ENCODE data around the gene AFF3. TPM values are rescaled to one million over a fixed set of nuclear protein-coding genes. Genes with fewer than 3 reads are reported as not detected.
A peak's percentile ranks its signal among the peaks of the same experiment; 100 is the strongest.

The AFF3 gene
- total RNA-seq, 2 experiments from 2014 or later = 2.6 to 2.9 TPM

DNA sequence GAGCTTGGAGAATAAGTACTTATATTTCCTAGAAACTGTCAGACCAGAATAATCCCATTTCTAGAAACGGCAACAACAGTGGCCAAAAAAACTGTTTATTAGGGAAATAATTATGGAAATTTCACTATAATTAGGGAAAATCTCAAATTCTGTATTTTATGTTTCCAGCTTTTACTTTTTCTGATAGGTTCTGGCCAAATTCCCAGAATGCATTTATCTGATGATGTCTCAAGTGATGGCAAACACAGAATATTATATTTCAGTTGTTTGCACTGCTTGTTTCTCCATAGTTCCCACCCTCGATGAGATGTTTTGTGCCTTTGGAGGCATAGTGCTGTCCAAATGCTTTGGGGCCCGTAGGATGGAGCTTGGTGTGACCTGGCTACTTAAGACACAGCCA lies 66.9 kb downstream of the AFF3 start:
- Mint-ChIP-seq H3K9me3 (no peaks in the 10 kb centered on the region), H3K4me3 (no peak overlapping the region), H3K36me3 (no peaks in the 10 kb centered on the region), H3K27me3 (peaks cover 26% of the 10 kb centered on the region), H3K4me1 (peaks cover 10% of the 10 kb centered on the region), H3K27ac (no peak overlapping the region)
- no peak for DNase-seq

- Mint-ChIP-seq H3K4me3 (no peak overlapping the region), H3K4me1 (peaks cover 22% of the 10 kb centered on the region), H3K27me3 (peaks cover 47% of the 10 kb centered on the region)
Measured at GRCh38 chr2:100073110-100073509, 69.3 kb downstream of the AFF3 start.

DNA sequence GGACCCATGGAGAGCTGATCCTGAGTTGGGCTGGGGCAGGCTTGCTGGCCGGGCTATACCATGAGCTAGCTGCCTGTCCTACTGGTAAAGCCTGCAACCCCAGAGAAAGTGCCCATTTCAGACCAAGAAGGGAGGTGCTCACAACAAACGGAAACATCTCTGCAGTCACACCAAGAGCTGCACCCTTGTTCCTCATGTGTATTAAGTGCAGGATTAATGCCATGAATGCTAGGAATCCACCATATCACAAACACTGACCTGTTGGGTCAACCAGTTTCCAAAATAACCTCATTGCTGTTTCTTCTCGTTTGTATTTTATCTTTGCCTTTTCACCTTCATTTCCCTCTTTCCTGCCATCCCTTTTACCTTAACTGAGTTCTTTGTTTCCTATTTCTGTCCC lies 69.9 kb downstream of the AFF3 start:
- no peak for DNase-seq
- Mint-ChIP-seq H3K36me3 (no peaks in the 10 kb centered on the region), H3K9me3 (no peaks in the 10 kb centered on the region), H3K27me3 (peaks cover 53% of the 10 kb centered on the region), H3K4me1 (peaks cover 22% of the 10 kb centered on the region), H3K4me3 (no peak overlapping the region), H3K27ac (no peak overlapping the region)

More at GRCh38 chr2:100073110-100073509, 69.3 kb downstream of the AFF3 start:
- DNase-seq = no peak
- Mint-ChIP-seq H3K9me3 (no peaks in the 10 kb centered on the region), H3K27ac (no peak overlapping the region), H3K36me3 (no peaks in the 10 kb centered on the region)

GRCh38 chr2:100071335-100072043 lies 70.9 kb downstream of the AFF3 start:
- Mint-ChIP-seq H3K4me1 (peaks cover 22% of the 10 kb centered on the region), H3K27me3 (peaks cover 58% of the 10 kb centered on the region), H3K36me3 (no peaks in the 10 kb centered on the region), H3K4me3 (no peak overlapping the region), H3K27ac (peak overlapping the region; percentile 26), H3K9me3 (no peaks in the 10 kb centered on the region)
- DNase-seq = peak; percentile 10

DNA sequence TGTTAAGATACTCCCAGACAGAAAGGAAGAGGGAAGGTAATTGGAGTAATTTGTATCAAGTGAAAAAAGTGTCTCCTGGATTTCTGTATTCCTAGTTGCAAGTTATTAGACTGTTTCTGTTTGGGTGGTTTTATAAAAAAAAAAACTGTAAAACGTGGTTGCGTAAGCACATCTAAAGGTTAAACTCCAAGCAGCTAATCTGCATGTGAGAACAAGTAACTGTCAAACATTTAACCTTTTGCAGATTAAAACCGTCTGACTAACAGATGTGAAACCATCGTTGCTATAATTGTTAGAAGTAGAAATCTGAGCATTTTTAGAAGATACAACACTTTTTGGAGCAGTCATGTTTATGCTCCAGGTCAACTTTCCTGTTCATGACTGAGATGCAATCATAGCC lies 72.3 kb downstream of the AFF3 start:
- Mint-ChIP-seq H3K27me3 (peaks cover 58% of the 10 kb centered on the region), H3K36me3 (no peaks in the 10 kb centered on the region), H3K4me1 (peaks cover 22% of the 10 kb centered on the region), H3K9me3 (no peaks in the 10 kb centered on the region), H3K27ac (no peak overlapping the region), H3K4me3 (no peak overlapping the region)
- no peak for DNase-seq

DNA sequence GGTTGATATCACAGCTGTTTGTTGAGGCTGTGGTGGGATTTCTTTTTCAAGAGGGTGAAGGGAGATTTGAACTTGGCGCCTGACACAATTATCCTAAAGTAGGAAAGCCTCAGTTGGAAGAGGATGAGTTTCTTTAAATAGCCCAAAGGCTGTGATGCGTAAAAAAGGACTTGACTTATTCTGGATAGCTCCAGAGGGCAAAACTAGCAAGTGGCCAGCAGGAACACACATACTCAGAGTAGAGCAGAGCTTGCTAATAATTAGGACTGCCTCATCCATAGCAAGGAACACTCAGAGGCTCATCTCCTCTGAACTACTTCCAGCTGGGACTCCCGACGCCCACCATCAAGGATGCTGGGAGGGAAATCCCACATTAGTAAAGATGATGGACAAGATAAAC lies 74.0 kb downstream of the AFF3 start:
- H3K36me3 Mint-ChIP-seq = no peaks in the 10 kb centered on the region
- H3K27me3 Mint-ChIP-seq = peaks cover 54% of the 10 kb centered on the region
- H3K4me3 Mint-ChIP-seq = no peak overlapping the region
- H3K9me3 Mint-ChIP-seq = peaks cover 2% of the 10 kb centered on the region
- no peak overlapping the region for H3K27ac Mint-ChIP-seq
- no peak for DNase-seq
- H3K4me1 Mint-ChIP-seq = peaks cover 22% of the 10 kb centered on the region

GRCh38 chr2:100067784-100068183 lies 74.6 kb downstream of the AFF3 start:
- Mint-ChIP-seq H3K36me3 (no peaks in the 10 kb centered on the region), H3K27me3 (peaks cover 50% of the 10 kb centered on the region), H3K4me3 (no peak overlapping the region), H3K4me1 (peaks cover 22% of the 10 kb centered on the region), H3K27ac (no peak overlapping the region), H3K9me3 (peaks cover 3% of the 10 kb centered on the region)
- DNase-seq = no peak

DNA sequence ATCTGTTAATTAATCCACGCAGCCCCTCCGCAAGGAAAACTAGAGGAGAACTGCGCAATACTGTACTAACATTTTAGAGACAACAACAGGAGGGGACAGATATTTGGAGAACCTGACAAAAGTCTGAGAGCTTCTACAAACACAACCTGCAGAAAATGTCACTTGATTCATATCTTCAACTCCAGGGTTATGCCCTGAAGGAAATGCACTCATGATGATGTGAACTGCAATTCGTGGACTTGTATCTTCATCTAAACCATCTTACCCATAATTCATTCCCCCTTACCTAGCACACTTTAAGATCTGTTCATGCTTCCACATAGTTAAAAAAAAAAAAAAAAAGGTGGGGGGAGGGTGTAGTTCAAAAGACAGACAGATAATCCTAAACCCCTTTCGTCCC lies 75.5 kb downstream of the AFF3 start:
- H3K27me3 Mint-ChIP-seq = peaks cover 50% of the 10 kb centered on the region
- H3K4me3 Mint-ChIP-seq = no peak overlapping the region
- peaks cover 5% of the 10 kb centered on the region for H3K9me3 Mint-ChIP-seq
- H3K27ac Mint-ChIP-seq = no peak overlapping the region
- H3K36me3 Mint-ChIP-seq = no peaks in the 10 kb centered on the region
- DNase-seq = no peak
- peaks cover 20% of the 10 kb centered on the region for H3K4me1 Mint-ChIP-seq

DNA sequence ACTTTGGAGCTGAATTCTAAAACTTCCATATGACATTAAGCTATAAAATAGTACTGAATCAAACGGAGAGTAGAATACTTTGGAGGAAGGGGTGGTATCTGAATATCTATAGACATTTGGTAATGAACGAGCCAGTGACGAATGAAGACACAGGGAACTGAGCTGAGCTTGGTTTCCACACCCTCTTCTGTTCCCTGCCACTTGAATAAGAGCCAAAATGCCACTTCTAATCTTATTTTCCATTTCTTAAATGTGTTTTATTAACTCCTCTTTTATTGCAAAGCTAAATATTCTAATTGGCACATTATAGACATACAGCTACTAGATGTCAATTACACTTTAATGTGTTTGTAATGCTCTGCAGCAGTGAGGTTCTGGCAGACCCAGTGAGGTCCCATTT lies 76.1 kb downstream of the AFF3 start:
- Mint-ChIP-seq H3K27ac (no peak overlapping the region), H3K4me1 (peaks cover 18% of the 10 kb centered on the region), H3K27me3 (peaks cover 44% of the 10 kb centered on the region), H3K9me3 (peaks cover 5% of the 10 kb centered on the region), H3K36me3 (no peaks in the 10 kb centered on the region), H3K4me3 (no peak overlapping the region)
- no peak for DNase-seq

DNA sequence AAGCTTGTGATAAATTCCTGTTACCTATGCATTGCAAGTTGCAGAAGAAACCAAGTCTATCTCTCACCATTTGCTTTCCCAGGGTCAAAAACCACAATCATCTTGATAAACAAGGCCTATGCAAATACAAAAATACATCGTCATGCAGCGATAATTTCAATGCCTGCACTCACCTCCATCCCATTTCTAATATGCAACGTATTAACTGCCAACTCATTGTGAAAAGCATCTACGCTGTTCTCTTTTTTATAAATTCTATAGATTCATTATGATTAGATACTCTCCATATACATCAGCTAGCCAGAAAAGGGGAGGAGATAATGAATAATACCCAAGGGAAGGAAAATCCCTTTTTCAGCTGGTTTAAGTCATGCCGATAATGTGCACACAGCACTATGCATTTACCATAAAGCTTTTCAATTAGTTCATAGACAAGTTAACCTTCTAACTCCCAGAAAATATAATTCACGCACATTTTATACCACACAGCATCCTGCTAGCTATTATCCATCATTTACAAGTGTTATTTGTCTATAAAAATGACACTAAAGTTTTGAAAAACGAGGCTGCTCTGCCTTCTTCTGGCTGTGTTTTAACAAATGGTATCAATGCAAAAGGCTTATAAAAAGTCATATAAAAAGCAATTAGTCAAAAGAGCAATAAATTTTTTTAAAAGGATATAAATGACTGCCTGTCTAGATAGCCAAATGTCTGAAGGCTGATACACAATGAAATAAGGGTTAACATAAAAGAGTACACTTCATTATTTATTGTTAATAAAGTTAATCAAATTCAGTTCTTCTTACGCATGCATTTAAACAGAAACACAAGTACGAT lies 77.6 kb downstream of the AFF3 start:
- H3K9me3 Mint-ChIP-seq = peaks cover 8% of the 10 kb centered on the region
- no peaks in the 10 kb centered on the region for H3K36me3 Mint-ChIP-seq
- H3K27me3 Mint-ChIP-seq = peaks cover 35% of the 10 kb centered on the region
- no peak overlapping the region for H3K27ac Mint-ChIP-seq
- H3K4me1 Mint-ChIP-seq = peaks cover 13% of the 10 kb centered on the region
- DNase-seq = no peak
- no peak overlapping the region for H3K4me3 Mint-ChIP-seq

DNA sequence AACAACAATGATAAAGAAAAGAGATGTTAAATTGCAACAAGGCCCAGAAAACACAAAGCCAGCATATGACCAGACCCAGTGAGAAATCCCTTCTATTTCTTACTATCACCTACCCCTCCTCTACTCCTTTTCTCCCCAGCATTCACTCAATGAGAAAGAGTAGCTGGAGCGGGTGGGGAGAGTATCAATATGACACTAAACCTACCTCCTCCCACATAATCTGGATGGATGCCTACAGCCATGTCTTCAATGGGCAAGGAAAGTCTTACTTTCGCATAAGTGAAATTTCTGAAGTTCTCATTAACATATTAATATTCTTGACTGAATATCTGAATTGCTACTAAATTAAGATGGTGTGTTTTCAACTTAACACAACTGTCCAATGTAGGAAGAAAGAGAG lies 78.2 kb downstream of the AFF3 start:
- H3K9me3 Mint-ChIP-seq = peaks cover 8% of the 10 kb centered on the region
- H3K4me3 Mint-ChIP-seq = no peak overlapping the region
- peaks cover 8% of the 10 kb centered on the region for H3K4me1 Mint-ChIP-seq
- no peak for DNase-seq
- H3K27ac Mint-ChIP-seq = no peak overlapping the region
- no peaks in the 10 kb centered on the region for H3K36me3 Mint-ChIP-seq
- H3K27me3 Mint-ChIP-seq = peaks cover 30% of the 10 kb centered on the region

DNA sequence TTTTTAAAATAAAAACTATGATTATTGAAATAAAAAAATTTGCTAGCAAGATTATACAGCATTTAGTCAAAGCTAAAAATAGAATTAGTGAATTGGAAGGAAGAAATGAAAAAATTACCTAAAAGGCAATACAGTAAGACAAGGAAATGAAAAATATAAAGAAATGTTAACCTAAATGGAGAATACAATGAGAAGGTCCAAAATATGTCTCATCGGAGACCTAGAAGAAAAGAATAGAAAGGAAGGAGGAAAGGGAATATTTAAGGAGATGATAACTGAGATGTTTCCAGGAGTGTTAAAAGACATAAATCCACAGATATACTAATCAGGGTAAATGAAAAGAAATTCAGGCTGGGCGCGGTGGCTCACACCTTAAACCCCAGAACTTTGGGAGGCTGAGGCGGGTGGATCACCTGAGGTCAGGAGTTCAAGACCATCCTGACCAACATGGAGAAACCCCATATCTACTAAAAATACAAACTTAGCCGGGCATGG lies 78.9 kb downstream of the AFF3 start:
- H3K27ac Mint-ChIP-seq = no peak overlapping the region
- peaks cover 8% of the 10 kb centered on the region for H3K4me1 Mint-ChIP-seq
- peaks cover 23% of the 10 kb centered on the region for H3K27me3 Mint-ChIP-seq
- DNase-seq = no peak
- H3K4me3 Mint-ChIP-seq = no peak overlapping the region
- H3K36me3 Mint-ChIP-seq = no peaks in the 10 kb centered on the region
- H3K9me3 Mint-ChIP-seq = peaks cover 8% of the 10 kb centered on the region

GRCh38 chr2:100062336-100062735 lies 80.1 kb downstream of the AFF3 start:
- Mint-ChIP-seq H3K27ac (peak overlapping the region; percentile 21), H3K9me3 (peaks cover 8% of the 10 kb centered on the region), H3K36me3 (no peaks in the 10 kb centered on the region), H3K27me3 (peaks cover 12% of the 10 kb centered on the region), H3K4me3 (no peak overlapping the region), H3K4me1 (peaks cover 8% of the 10 kb centered on the region)
- DNase-seq = no peak

DNA sequence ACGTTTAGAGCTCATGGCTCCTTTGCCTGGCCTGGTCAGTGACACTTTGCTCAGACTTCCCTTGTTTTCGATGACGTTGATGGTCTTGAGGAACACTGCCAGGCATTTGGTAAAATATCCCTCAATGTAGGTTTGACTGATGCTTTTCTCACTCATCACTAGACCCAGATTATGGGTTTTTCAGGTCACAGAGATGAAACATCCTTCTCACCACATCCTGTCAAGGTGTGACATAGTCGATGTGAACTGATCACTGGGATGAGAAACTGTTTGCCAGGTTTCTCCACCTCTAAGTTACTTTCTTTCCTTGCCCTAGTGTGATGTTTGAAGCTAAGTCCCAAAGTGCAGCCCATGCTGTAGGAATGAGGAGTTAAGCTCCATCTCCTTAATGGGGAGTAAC lies 81.5 kb downstream of the AFF3 start:
- no peak overlapping the region for H3K4me3 Mint-ChIP-seq
- H3K27ac Mint-ChIP-seq = peak overlapping the region; percentile 84
- H3K4me1 Mint-ChIP-seq = peaks cover 8% of the 10 kb centered on the region
- no peaks in the 10 kb centered on the region for H3K36me3 Mint-ChIP-seq
- peak; percentile 4 for DNase-seq
- peaks cover 8% of the 10 kb centered on the region for H3K27me3 Mint-ChIP-seq
- peaks cover 8% of the 10 kb centered on the region for H3K9me3 Mint-ChIP-seq

GRCh38 chr2:100059638-100060037 lies 82.8 kb downstream of the AFF3 start:
- Mint-ChIP-seq H3K27me3 (peaks cover 5% of the 10 kb centered on the region), H3K36me3 (no peaks in the 10 kb centered on the region), H3K4me3 (no peak overlapping the region), H3K9me3 (peaks cover 8% of the 10 kb centered on the region), H3K27ac (no peak overlapping the region), H3K4me1 (peaks cover 9% of the 10 kb centered on the region)
- DNase-seq = no peak

Data from activated naive CD8-positive, alpha-beta T cell treated with anti-CD3 and anti-CD28 coated beads for 36 hours (primary cell).